ENCODE data around the gene CLDN34. TPM values are rescaled to one million over a fixed set of nuclear protein-coding genes. Genes with fewer than 3 reads are reported as not detected.

The CLDN34 gene
- total RNA-seq, 1 donor from 2014 or later: 4.6 TPM

DNA sequence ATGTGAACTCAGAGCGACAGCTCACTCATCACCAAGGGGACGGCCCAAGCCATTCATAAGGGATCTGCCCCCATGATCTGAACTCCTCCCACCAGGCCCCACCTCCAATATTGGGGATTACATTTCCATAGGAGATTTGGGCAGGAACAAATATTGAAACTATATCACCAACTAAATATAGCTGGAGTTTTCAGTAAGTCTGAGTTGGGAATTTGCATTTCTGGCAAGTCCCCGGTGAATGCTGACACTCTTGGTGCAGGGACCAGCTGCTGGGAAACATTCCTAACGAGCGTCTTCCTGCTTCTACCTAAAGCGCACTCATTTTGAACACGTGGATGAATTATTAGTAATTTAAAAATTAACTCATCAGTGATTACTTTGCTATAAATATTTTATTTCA, 13.2 kb downstream of the CLDN34 start:
- DNase-seq (ENCODE audit: low spot score): no peak

DNA sequence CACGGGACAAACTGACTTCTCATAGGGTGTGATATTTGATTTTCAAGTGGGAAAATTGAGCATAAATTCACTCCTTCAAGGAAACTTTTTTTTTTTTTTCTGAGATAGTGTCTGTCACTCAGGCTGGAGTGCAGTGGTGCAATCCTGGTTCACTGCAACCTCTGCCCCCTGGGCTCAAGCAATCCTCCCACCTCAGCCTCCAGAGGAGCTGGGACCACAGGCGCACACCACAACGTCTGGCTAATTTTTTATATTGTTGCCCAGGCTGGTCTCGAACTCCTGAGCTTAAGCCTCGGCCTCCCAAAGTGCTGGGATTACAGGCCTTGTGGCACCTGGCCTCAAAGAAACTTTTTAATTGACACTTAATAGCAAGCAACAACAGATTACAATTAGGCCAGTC, 13.8 kb downstream of the CLDN34 start:
- DNase-seq (ENCODE audit: low spot score): no peak

DNA sequence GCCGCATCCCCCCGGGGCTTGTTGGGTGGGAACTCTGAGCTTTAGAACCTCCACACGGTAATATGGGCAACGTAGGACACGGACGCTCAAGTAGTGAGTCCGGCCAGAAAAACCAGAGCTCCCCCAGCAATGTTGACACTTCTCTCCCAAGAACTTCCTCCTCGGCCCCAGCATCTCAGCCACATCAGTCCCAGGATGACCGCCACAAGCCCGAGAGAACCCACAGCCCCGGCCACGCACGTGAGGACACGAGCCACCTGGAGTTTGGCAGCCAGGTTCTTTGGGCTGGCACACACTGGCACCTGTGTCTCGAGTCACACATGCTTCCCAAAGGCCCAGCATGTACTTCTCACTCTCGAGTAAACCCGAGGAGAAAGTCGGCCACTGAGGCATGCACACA, 16.3 kb downstream of the CLDN34 start:
- DNase-seq (ENCODE audit: low spot score): no peak

DNA sequence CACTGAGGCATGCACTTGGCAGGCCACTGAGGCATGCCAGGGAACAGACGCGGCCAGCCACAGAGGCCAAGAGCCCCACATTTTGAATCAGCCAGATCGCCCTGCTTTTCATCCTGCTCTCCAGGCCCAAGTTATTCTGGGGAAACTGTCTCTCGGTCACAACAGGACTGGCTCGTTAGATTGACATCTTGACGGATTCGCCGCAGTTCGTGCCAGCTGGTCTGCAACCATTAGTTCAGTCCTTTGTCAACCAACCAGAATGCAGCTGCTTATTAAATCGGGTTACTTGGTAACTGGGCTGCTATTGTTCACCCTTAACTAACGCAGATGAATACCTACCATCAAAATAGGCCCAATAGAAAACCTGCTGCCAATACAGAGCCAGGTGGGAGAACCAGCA, 16.7 kb downstream of the CLDN34 start:
- DNase-seq (ENCODE audit: low spot score): no peak

DNA sequence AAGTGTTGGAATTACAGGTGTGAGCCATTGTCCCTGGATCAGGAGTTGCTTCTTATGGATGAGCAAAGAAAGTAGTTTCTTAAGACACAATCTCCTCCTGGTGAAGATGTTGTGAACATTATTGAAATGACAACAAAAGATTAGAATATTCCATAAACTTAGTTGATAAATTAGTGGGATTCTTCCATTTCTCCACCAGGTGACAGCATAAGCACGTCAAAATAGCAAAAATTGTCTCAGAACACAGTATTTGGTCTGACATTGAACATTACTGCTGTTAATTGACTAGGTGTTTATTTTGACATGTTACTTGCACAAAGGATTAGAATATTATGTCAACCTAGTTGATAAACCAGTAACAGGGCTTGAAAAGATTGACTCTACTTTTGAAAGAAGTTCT, 21.6 kb downstream of the CLDN34 start:
- no peak for DNase-seq (ENCODE audit: low spot score)

DNA sequence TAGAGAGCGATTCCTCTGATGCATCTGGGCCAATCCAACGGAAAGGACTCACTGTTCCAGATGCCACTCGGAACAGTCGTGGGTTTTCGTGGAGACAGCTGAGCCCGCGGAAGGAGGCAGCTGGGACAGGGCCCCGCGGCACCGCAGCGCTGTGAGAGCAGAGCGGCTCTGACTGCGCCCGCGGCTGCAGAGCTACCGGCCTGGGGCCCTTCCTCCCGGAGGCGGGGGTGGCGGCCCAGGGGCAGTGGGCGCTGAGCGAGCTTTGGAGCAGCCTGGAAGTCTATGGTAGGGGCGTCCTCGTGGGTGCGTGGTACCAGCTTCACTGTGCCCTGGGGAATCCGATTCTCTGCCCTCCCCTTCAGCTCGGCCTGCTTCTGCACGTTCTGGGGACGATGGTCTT, 24.9 kb downstream of the CLDN34 start:
- DNase-seq (ENCODE audit: low spot score): no peak

DNA sequence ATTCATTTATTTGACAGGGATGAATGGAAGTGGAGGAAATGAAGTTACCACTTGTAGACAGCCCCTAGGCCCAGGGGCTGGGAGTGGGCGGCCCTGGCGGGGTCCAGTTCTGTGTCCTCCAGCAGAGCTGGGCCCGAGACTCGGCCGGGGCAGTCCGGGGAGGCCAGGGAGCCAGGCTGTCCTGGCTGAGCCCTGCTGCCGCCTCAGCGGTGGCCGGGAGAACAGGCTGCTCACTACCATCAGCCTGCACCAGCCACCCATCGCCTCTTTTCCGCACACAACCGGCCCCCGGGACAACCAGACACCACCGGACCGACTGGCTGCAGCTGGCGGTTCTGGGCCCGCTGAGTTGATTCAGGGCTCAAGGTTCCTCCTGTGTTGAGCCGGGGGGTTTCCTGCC, 25.6 kb downstream of the CLDN34 start:
- DNase-seq (ENCODE audit: low spot score): no peak

DNA sequence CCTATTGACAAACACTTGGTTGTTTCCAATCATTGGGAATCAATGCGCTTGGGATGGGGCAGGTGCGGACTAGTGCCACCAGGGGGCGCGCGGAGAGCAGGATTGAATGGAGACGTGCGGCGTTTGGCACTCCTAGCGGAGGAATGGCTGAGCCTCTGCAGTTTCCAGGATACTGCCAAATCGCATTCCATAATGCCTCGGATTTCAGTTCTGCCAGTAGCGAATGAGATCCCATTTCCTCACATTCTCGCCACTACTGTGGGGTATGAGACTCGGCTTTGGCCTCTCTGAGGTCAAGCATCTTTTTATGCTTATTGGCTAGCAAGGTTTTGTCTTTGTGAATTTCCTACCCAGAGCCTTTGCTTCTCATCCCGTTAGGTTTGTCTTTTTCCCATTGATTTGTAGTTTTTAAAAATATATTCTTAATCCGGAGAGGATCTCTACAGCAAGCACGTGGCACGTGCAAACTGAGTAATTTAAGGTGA, 28.7 kb downstream of the CLDN34 start:
- peak; percentile 77 for DNase-seq (ENCODE audit: low spot score)

DNA sequence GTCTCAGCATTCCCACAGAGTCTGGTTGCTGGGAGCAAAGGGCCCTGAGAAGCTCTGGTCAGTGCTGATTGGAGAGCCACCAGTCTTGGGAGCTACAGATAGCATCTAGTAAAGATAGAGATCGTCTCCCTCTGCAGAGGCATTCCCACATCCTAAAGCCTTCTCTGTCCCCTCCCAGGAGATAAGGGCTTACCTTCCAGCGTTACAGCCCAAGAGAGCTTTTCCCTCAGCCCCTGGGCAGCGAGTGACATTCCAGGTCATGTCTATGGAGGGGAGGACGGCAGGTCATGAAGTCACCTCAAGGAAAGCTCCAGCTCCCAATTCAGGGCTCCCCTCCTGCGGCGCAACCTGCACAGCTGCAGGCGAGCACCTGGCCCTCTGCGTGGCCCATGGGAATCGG, 29.9 kb downstream of the CLDN34 start:
- DNase-seq (ENCODE audit: low spot score): no peak

DNA sequence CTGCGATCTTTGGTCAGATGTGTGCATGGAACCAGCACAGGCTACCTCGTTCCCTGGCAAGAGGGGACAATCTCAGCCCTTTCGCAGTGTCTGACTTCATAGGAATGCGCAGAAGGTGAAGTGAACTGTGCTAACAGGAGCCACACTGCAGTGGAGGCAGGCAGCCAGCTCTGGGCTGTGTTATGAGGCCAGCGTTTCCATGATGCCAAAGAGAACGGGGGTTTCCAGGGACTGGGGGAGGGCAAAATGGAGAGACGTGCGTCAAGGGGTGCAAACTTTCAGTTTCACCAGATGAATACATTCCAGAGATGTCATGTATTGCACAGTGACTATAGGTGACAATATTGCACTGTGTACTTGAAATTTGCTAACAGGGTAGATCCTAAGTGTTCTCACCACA, 30.4 kb downstream of the CLDN34 start:
- DNase-seq (ENCODE audit: low spot score): no peak

DNA sequence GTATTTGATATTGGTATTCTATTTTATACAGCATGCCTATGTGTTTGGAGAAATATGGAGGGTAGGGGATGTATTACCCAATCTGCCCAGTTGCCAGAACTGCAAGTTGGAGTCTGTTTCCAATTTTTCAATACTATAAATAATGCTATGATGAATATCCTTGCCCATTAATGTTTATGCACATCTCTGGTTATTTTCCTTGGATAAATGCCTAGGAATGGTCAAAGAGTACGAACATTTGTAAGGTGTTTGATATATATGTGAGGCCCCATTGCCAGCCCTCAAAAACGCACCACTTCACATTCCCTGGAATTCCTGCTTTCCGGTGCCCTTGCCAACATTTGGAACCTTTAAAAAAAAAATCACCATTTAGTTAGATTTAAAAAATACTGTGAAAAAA, 34.3 kb downstream of the CLDN34 start:
- DNase-seq (ENCODE audit: low spot score): no peak

DNA sequence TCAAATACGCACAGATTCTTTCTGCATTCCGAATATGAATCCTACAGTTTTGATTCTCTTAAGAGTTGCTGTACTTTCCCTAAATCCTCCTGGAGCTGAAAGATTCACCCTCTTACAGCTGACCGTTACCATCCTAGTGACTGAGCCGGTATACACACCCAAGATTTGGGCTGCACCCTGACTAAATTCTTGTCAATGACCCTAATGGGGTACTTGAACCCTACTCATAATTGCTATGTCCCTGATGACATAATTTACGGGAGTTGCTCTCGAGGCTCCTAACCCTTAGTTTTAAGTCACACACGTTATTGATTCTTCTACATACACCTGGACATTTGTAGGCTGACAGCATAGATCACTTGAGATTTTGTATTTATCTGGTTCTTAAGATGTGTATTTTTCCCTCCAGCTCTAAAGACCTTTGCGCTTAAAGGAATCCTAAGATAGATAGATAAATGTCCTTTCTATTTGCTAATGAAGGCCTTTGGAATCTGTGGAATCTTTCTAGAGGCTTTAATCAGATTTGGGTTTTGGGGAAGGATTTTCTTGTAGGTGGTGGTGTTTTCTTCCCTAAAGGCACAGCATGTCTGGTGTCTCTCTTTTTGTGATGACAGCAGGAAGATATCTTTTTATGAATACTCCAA, 37.8 kb downstream of the CLDN34 start:
- DNase-seq (ENCODE audit: low spot score): no peak

DNA sequence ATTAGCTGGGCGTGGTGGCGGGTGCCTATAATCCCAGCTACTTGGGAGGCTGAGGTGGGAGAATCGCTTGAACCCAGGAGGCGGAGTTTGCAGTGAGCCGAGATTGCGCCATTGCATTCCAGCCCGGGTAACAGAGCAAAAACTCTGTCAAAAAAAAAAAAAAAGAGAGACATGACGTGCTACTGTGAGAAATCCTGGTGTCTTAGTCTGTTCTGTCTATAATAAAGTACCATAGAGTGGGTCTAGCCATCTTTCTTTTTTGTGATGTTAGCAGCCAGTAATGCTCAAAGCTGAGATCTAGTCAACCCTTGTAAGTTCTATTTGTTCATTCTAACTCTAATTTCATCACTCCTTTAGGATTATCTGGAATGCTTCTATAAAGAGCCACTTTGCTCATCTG, 38.9 kb downstream of the CLDN34 start:
- no peak for DNase-seq (ENCODE audit: low spot score)

DNA sequence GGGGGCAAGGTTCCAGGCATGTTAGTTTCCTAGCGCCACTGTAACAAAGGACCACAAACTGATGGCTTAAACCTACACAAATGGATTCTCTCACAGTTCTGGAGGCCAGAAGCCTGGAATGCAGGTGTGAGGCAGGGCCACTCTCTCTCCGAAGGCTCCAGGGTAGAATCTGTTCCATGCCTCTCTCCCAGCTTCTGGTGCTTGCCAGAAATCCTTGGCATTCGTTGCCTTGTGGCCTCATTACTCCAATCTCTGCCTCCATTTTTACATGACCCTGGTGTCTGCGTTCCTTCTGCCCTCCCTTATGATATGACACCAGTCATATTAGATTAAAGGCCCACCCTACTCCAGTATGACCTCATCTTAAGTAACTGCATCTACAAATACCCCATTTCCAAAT, 39.6 kb downstream of the CLDN34 start:
- no peak for DNase-seq (ENCODE audit: low spot score)

DNA sequence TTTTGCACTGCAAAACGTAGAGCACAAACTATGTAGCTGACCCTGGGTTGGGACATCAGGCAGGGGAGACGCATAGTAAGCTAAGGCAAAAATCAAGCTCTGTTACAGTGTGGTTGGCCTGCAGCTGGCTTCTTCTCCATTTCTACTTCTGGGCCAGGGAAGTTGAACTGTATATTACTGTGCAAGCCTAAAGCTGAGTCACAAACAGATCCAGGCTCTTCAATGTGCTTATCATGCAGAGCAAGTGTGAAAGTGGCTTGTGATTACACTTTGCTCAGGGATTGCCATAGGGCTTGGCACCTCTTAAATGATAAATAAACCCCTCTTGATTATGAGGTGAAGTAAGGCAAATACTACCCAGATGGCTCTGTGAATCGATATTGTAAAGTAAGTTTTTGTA, 40.5 kb downstream of the CLDN34 start:
- DNase-seq (ENCODE audit: low spot score): no peak

DNA sequence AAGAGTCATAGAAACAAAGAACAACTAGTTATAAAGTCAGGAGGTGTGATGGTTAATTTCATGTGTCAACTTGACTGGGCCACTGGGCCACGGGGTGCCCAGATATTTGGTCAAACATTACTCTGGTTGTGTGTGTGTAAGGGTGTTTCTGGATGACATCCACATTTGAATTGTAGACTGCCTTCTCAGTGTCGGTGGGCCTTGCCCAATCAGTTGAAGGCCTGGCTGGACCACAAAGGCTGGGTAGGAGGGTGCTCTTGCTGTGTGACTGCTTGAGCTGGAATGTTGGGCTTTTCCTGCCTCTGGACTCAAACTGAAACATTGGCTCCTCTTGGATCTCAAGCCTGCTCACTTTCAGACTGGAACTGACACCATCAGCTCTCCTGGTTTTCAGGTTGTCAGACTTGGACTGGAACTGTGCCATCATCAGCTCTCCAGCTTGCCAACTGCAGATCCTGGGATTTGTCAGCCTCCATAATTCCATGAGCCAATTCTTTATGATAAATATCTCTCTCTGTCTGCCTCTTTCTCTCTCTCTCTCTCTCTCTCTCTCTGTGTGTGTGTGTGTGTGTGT, 41.4 kb downstream of the CLDN34 start:
- no peak for DNase-seq (ENCODE audit: low spot score)

DNA sequence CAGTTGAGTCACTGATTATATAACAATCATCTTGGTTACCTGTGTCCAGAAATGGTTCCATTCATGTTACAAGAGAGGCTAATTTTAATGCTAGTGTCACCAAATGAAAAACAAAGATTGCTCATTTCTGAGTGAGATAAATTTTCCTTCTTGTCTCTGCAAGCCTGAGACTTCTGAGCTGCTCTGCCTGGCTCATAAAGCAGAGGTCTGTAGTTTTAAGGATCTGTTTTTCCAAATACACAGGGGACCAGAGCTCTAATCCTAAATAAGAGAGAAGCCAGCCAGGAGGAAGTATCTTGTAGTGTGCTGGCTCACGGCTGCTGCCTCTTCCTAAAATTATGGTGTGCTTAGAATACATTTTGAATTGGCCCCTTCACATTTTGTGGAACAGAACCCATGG, 42.6 kb downstream of the CLDN34 start:
- no peak for DNase-seq (ENCODE audit: low spot score)

DNA sequence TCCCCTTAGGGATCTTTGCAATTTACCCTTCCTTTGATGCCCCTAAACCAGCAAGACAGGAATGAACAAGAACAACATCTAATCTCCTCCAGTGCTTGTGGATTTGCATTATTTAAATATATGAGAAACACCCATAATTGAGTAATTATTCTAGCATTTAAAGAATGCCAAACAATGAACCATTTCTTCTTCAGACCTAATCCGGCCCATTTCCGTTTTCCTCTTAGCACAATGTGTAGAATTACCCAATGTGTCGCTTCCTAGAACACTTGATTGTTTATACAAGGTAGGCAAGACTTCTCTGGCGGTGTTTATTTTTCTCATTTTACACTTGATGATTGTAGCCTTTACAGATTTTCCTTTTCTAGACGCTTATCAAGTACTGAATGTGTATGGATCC, 43.5 kb downstream of the CLDN34 start:
- DNase-seq (ENCODE audit: low spot score): no peak

DNA sequence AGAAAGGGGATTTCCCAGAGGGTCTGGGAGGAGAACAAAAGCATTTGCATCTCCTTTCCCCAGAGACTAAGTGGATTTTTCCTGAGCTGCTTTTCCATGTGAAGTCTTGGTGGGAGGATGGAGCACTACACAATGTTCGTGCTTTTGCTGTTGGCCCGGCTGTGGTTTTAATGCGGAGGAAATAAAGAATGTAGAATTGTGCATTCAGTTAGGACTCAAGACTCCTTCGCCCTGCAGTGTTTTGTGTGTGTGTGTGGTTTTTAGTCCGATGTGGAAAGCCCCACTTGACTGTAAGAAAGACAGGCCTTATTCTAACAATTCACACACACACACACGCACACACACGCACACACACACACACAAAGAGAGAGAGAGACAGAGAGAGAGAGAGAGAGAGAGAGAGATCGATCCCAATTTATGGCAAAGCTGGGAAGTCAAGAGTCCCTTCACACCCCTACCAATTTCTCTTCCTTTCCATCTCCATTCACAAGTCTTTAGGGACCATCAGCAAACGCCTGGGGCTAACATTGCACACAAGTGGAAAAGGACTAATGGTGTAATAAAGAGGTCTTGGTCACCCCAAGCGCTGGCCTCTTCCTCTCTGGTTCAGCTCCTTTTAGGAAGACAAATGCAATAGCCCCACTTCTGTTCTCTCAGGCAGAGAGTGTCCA, 44.2 kb downstream of the CLDN34 start:
- DNase-seq (ENCODE audit: low spot score): no peak

DNA sequence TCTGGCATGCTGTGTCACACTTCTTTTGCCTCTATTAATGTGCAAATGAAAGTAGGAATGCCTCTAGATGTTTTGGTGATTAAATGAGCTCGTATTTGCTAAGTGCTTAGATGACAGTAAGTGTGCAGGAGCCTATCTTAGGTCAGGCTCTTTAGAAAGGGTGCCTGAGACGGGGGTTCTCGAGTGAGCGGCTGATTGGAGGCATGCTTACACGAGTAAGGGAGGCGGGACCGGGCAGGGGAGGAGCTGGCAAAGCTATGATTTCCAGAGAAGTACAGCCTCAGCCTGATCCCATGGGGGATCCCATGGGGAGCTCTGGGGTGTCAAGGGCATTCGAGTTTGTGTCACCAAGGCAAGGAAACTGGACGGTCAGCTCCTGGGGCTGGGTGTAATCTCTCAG, 44.8 kb downstream of the CLDN34 start:
- DNase-seq (ENCODE audit: low spot score): no peak

DNA sequence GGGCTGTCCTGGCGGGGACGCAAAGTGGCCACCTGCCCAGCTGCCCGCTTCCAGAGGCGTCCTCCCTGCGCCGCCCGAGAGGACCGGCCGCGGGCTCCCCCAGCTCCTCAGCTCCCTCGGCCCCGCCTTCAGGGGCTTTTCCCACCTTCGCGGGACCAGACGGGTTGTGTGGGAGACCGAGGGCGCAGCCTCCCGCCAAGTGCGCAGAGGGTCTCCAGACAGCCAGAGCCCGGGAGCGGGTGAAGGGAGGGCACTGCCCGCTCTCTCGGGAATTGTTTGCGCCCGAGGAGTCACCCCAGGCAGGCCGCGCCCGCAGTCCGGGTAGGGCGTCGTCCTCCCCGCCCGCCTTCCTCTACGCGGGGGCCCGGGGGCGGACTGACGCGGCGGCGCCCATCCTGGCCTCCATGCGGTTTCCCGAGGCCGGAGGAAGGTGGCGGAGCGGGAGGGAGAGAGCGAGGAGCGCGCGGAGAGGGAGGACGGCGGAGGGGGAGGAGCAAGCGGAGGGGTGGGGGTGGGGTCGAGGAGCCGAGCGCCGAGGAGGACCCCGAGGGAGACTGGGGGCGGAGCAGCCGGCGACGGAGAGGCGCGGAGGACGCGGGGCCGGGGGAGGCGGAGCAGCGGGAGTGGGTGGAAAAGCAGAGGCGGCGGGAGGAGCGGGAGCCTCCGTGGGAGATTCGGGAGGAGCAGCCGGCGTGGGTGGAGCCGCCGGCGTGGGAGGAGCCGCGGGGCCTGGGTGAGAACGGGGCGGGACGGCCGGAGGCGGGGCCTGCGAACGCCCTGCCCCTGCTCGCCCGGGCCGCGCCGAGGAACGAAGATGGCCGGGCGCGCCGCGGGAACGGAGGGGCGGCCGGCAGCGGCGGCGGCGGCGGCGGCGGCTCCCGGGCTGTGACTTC, 47.5 kb downstream of the CLDN34 start:
- peak; percentile 85 for DNase-seq (ENCODE audit: low spot score)

DNA sequence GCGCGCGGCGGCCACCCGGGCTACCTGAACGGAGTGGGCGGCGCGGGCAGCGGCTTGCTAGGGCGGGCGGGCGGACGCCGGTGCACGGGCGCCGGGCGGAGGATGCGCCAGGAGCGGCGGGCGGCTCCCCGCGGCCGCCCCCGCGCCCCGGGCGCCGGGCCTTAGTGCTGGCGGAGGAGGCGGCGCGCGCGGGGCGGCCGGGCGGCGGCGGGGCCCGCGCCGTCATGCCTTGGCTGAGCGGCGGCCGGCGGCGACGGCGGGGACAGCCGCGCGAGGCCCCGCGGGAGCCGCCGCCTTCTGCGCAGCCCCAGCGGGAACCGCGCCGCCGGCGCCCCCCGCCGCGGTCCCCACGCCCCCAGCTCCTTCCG, 48.2 kb downstream of the CLDN34 start:
- no peak for DNase-seq (ENCODE audit: low spot score)

Measured in ureter (tissue), 1 donor.